ENCODE results near the gene CTR9.

GRCh38 chr11:10763766-10764165 lies 12.7 kb downstream of the CTR9 start:
- TF ChIP-seq CTCF (IDR thresholded peaks at IDR 0.05) = no peak
- TF ChIP-seq POLR2A (IDR thresholded peaks at IDR 0.05) = no peak

Measured in body of pancreas (tissue), 4 donors.